SK-N-MC (cell line): Measurements from ENCODE around the gene BID.

Experiments
- DNase-seq: peaks from one replicate; pipeline ENCODE4 v3.0.0-alpha.2; 2011; ENCODE audit warnings: low read depth, low spot score
- H3K27ac ChIP-seq: fragments of 200-600 bp; sonication (generic); 2 replicates; pipeline ENCODE4 v1.5.1; 2016; ENCODE audit warnings: mixed run types
- H3K36me3 ChIP-seq: fragments of 200-600 bp; sonication (generic); 2 replicates; pipeline ENCODE4 v1.6.1; 2017; ENCODE audit warnings: antibody characterized with exemption, low read length, mixed read lengths; ENCODE audit not compliant: insufficient read depth
- H3K4me3 ChIP-seq: fragments of 200-600 bp; sonication (generic); 2 replicates; pipeline ENCODE4 v1.5.1; 2016
- H3K9ac ChIP-seq: fragments of 200-600 bp; sonication (generic); 2 replicates; pipeline ENCODE4 v1.8.0; 2017; ENCODE audit warnings: mixed run types, mixed read lengths; ENCODE audit not compliant: insufficient read length
- H3K9me3 ChIP-seq: fragments of 200-600 bp; sonication (generic); 2 replicates; pipeline ENCODE4 v1.6.1; 2017; ENCODE audit warnings: low read depth, mild to moderate bottlenecking, antibody characterized with exemption, low read length, moderate library complexity, mixed read lengths
- EZH2 ChIP-seq: fragments of 200-600 bp; sonication (generic); IDR thresholded peaks from one replicate; pipeline ENCODE4 v1.6.1; 2017; ENCODE audit warnings: antibody characterized with exemption
- FOXP2 ChIP-seq: optimal IDR thresholded peaks from 2 replicates; pipeline ENCODE3; 2011; ENCODE audit warnings: mild to moderate bottlenecking, moderate library complexity; ENCODE audit not compliant: insufficient read depth; ENCODE audit errors: extremely low read length, control extremely low read depth
- POLR2AphosphoS5 ChIP-seq: IDR thresholded peaks from 2 replicates; pipeline ENCODE4 v1.6.1; 2012; ENCODE audit warnings: mild to moderate bottlenecking, low read depth, low read length, borderline replicate concordance

Gene BID

GRCh38 chr22:17732251-17732854 lies 41.9 kb downstream of the BID start:
- Histone ChIP-seq H3K27ac (no peak overlapping the region), H3K36me3 (peaks cover 51% of the 10 kb centered on the region), H3K9ac (no peak overlapping the region), H3K4me3 (no peak overlapping the region), H3K9me3 (no peaks in the 10 kb centered on the region)
- DNase-seq = no peak
- no peak for TF ChIP-seq FOXP2
- no peak for TF ChIP-seq EZH2
- no peak for TF ChIP-seq POLR2AphosphoS5

DNA sequence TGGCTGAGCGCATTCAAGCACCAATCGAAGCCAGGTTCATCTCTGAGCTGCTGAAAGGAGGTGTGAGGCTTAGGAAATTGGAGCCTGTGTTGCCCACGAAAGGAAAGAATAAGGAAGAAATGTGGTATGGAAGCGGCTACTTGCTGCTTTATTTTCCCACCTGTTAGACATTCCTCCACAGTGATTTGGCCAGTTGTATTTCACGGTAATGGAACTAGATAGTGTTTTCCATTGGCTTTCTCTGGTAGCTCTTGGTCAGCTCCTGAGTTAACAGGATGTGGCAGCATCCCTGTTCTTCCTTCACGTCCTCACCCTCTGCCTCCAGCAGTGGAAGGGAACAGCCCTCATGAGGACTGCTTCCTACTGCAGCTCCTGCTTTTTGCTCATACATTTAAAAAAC lies 44.7 kb downstream of the BID start:
- H3K9me3 ChIP-seq = no peaks in the 10 kb centered on the region
- H3K27ac ChIP-seq = no peak overlapping the region
- TF ChIP-seq EZH2 = no peak
- no peak for TF ChIP-seq FOXP2
- TF ChIP-seq POLR2AphosphoS5 = no peak
- peaks cover 40% of the 10 kb centered on the region for H3K36me3 ChIP-seq
- no peak overlapping the region for H3K4me3 ChIP-seq
- DNase-seq = no peak
- no peak overlapping the region for H3K9ac ChIP-seq

DNA sequence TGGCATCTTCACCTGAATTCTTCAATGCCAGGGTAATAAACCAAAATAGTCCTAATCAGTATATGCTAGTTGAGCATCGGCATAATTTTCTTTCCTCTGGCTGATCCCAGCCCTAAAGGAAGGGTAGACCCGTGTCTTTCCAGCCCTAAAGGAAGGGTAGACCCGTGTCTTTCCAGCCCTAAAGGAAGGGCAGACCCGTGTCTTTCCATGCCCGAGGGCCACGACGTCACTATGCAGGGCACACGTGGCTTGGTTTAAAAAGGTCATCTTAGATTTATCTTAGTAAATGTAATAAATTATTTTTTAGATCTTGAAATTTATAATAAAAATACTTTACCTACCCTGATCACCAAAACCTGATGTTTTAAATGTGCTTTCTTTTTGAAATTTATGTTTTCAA lies 45.5 kb downstream of the BID start:
- TF ChIP-seq EZH2 = no peak
- TF ChIP-seq FOXP2 = no peak
- no peak for TF ChIP-seq POLR2AphosphoS5
- no peak overlapping the region for H3K4me3 ChIP-seq
- H3K27ac ChIP-seq = no peak overlapping the region
- peaks cover 32% of the 10 kb centered on the region for H3K36me3 ChIP-seq
- H3K9ac ChIP-seq = no peak overlapping the region
- no peak for DNase-seq
- no peaks in the 10 kb centered on the region for H3K9me3 ChIP-seq

GRCh38 chr22:17726928-17727897 lies 47.1 kb downstream of the BID start:
- H3K4me3 ChIP-seq = no peak overlapping the region
- H3K9ac ChIP-seq = no peak overlapping the region
- no peaks in the 10 kb centered on the region for H3K9me3 ChIP-seq
- peaks cover 20% of the 10 kb centered on the region for H3K36me3 ChIP-seq
- DNase-seq = peak; percentile 56
- no peak overlapping the region for H3K27ac ChIP-seq
- TF ChIP-seq POLR2AphosphoS5 (no peak; the same call in 1 of the 2 replicates), FOXP2 (no peak), EZH2 (no peak)

GRCh38 chr22:17726006-17726927 lies 48.0 kb downstream of the BID start:
- no peak overlapping the region for H3K4me3 ChIP-seq
- no peak overlapping the region for H3K27ac ChIP-seq
- H3K9me3 ChIP-seq = no peaks in the 10 kb centered on the region
- TF ChIP-seq POLR2AphosphoS5 (no peak), FOXP2 (no peak), EZH2 (no peak)
- DNase-seq = no peak
- H3K9ac ChIP-seq = no peak overlapping the region
- H3K36me3 ChIP-seq = peaks cover 12% of the 10 kb centered on the region

DNA sequence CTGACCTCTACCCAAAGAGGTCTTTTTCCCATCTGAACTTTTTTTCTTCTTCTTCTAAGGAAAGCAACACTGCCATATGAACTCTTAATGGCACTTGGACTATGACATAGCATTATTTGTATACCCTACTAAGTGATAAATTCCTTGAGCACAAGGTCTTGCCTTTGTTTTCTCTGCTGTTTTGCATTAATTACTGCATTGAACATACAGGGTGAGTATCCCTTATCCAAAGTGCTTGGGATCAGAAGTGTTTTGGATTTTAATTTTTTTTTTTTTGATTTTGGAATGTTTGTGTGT lies 48.8 kb downstream of the BID start:
- Histone ChIP-seq H3K9me3 (no peaks in the 10 kb centered on the region), H3K27ac (no peak overlapping the region), H3K4me3 (no peak overlapping the region), H3K9ac (no peak overlapping the region), H3K36me3 (peaks cover 10% of the 10 kb centered on the region)
- DNase-seq = no peak
- TF ChIP-seq FOXP2 (no peak), EZH2 (no peak)

DNA sequence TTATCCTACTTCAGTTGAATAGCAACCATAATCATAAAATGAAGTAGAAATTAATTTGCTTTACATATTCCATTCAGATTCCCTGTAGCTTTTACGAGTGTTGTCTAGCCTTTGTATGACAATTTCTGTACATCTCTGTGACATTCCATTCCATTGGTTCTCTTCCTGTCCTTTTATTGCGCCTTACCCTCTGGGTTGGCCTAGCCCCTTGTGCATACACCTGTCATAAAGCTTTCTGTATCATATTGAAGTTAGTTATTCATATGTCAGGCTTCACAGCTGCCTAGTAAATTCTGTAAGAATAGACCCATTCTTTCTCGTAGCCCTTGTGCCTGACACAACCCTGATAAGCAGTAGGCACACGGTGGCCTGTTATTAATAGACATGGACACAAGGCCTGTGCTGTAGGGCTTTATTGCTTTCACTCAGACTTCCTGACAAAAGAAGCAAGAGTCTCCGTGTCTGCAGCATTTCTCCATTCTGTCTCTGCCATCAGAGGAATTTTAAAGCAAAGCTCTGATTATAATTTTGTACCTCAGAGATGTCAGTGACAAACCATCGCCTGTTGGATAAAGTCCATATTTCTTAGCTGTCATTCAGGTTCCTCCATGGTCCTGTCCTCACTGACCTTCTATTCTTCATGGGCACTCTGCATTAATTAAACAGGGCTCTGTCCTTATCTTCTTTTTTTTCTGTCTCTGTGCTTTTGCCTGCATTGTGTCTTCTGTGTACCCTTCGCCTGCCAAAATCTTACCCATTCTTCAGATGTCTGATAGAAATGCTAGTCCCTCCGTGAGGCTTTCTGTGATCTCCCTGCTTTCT lies 49.4 kb downstream of the BID start:
- Histone ChIP-seq H3K36me3 (peaks cover 9% of the 10 kb centered on the region; the same call in 1 of the 2 replicates), H3K9ac (no peak overlapping the region), H3K9me3 (no peaks in the 10 kb centered on the region), H3K27ac (no peak overlapping the region), H3K4me3 (no peak overlapping the region)
- no peak for DNase-seq
- TF ChIP-seq FOXP2 (no peak), POLR2AphosphoS5 (no peak), EZH2 (no peak)

- Histone ChIP-seq H3K4me3 (no peak overlapping the region), H3K27ac (no peak overlapping the region), H3K9ac (no peak overlapping the region), H3K36me3 (peaks cover 9% of the 10 kb centered on the region; the same call in 1 of the 2 replicates), H3K9me3 (no peaks in the 10 kb centered on the region)
- TF ChIP-seq FOXP2 (no peak), POLR2AphosphoS5 (no peak), EZH2 (no peak)
- no peak for DNase-seq
Observed at GRCh38 chr22:17724241-17724640, 50.0 kb downstream of the BID start.
